GM19397 (cell line): Measurements from ENCODE around the gene SNIP1.
"Not testable (repeated sequence)": the region's sequence is repeated elsewhere in the genome, so short reads cannot be mapped to it uniquely, and the experiment has no call there.

Experiments used
- ATAC-seq: cut with Tn5 transposase; IDR thresholded peaks from one replicate; pipeline ENCODE4 v1.9.1; 2021; ENCODE audit warnings: mild to moderate bottlenecking, moderate library complexity; ENCODE audit not compliant: unreplicated experiment

SNIP1 gene

DNA sequence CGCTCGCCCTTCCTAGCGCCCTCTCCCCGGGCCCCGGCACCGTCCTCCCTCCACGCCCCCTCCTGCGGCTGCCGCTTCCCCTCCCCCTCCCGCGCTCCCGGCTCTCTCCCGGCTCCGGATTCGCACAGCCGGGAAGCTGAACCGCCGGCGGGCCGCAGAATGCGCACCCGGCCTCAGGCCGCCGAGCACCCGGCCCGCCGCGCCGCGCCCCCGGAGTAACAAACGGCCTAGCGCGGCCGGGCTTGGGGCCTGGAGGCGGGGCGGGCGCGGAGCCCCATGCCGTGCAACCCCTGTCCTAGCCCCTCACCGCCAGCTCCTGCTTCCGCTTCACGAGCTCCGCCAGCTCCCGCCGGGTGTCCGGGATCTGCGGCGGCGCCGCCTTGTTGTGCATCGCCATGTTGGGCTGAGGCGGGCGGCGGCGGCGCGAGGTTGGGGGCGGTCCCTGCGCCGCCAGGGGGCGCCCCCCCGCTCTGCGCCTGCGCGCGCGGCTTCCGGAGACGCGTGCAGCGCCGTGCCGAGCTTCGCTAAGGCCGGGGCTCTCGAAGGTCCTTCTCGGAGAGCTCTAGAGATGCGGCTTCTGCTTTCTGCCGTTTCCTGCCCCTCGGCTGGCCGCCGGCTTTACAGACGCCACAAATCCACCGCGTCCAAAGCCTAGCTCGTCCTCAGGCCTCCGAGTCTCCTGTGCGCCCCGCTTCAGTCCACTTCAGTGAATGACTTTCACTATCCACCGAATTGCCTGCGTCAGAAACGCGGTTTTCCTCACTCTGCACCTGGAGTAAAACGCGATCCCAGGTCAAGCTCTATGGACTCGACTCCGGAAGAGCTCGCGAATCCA lies 39.5 kb downstream of the SNIP1 start, which contains the start of gene MEAF6:
Gene MEAF6, minus strand, starts transcription at position 417 of the 835 bp plus-strand sequence. Its CDS starts 20 bp downstream, at position 397.
- ATAC-seq: peak; percentile 88

DNA sequence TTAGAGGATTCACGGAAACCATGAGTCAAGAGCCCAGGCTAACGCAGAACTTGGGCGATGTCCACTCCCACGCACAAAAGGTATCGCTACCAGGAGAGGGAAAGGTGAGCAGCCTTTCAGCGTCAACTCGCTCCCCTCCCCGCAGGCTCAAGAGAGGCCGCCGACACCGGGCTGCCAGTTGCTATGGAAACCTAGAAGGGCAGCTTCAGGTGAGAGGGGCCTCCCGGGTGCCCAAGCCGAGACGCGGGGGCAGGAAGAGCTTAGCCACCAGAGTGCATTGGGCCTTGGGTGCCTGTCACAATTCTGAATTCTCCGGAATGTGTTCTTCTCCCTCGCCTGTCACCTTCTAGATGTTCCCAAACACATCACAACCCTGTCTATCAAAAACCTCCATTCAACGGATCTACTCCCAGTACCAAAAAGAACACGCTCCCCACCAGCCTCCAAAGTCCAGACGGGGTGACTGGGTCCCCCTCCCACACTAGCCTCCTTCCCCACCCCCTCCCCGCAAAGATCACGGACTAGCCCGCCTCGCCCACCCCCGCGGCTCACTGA lies 40.2 kb downstream of the SNIP1 start:
- peak; percentile 22 for ATAC-seq

DNA sequence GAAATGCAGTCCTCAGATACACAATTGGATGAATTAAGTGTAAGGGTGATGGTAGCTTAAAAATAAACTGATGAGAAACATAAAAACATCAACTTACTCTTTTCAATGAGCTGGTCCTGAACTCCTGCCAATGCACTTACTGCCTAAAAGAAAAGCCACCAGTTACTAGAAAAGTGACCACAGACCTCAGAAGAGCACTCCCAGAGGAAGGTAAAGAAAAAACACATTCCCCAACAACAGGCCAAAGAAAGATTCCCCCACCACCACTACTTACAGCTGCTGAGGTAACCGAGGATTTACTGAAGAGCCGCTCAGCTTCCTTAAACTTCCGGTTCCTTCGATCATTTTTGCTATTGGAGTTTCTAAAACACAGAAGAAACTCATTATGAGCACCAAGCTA lies 44.9 kb downstream of the SNIP1 start:
- ATAC-seq: no peak

DNA sequence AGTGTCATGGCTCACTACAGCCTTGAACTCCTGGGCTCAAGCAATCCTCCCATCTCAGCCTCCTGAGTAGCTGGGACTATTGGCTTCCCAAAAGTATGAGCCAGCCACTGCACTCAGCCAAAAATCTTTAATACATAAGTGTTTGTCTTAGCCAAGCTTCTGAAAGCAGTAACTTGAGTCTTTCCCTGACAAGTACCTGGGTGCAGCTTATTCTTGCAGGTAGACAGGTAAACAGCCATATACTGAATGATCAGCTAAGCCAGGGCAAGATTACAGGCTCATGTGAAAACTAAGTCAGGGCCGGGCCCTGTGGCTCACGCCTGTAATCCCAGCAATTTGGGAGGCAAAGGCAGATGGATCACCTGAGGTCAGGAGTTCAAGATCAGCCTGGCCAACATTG lies 47.4 kb downstream of the SNIP1 start:
- no peak for ATAC-seq

DNA sequence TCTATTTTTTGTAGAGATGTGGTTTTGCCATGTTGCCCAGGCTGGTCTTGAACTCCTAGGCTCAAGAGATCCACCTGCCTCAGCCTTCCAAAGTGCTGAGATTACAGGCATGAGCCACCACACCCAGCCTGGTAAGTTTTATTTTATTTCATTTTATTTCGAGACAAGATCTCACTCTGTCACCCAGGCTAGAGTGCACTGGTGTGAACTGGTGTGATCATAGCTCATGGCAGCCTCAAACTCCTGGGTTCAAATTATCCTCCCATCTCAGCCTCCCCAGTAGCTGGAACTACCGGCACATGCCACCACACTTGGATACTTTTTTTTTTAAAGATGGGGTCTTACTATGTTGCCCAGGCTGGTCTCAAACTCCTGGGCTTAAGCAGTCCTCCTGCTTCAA lies 51.3 kb downstream of the SNIP1 start:
- not testable (repeated sequence) for ATAC-seq

DNA sequence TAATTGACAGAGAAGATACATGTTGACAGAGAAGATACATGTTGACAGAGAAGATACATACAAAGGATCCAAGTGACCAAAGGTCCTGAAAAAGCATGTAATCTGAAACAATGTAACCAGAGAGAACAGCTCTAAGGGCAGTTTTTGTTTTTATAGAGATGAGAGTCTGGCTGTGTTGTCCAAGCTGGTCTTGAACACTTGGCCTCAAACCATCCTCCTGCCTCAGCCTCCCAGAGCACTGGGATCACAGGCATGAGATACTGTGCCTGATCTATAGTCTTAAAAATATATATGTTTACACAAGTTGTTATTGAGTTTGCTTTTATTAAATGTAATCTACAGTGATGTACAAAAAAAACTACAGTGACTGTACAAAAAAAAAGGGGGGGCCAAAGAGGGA lies 52.0 kb downstream of the SNIP1 start:
- ATAC-seq: no peak

DNA sequence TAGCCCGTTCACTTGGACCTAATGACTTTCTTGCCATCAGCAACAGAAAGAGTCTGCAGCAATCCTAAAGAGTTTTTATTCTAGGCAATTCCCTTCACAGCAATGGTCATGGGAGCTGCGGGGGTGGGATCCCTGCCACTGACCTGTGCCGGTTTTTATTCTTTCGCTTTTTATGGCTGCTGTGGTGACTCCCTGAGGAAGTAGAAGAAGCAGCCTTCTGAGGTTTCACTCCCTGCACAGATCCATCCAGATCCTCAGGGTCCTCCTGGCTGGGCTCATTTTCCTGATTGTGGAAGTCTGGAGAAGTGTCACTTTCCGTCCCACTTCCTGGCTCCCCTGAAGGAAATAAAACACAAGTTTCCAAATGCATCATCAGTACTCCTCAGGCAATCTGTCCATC lies 52.4 kb downstream of the SNIP1 start:
- ATAC-seq: no peak

DNA sequence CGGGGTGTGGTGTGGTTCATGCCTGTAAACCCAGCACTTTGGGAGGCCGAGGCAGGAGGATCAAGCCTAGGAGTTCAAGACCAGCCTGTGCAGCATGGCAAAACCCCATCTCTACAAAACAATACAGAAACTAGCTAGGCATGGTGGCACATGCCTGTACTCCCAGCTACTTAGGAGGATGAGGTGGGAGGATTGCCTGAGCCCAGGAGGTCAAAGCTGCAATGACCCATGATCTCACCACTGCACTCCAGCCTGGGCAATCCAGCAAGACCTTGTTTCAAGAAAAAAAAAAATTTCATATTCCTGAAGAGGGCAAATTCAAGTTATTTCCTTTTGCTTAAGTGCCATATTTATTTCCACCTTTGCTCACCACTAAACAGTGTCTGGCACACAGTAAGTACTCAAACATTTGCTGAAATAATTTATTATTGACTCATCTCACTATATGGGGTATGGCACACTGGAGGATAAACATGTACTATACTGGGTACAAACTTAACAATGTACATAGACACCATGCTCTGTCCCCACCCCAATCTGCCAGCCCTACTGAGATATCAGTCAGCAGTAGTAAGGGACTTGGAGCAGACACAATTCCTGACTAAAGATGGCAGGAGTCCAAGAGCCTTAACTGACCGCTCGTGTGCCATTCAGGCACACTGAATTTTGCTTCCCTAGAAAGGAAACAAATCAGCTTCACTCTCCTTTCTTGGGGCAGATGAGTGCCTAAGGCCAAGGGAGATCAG lies 55.0 kb downstream of the SNIP1 start:
- no peak for ATAC-seq

DNA sequence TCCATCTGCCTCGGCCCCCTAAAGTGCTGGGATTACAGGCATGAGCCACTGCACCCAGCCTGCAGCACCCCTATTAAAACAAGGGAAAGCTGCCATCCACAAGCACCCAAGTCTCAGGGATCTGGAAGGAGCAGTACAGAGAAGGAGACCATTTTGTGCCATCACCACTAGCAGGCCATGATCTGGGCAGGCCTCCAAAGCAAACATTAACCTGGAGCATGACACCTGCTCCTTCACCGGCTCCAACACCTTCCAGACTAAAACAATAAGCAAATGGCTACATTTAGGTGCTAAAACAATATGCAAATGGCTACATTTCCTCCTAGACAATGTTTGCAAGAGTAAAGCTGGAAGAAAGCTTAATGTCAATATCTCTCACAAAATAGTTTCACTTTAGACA lies 56.3 kb downstream of the SNIP1 start:
- ATAC-seq: no peak

DNA sequence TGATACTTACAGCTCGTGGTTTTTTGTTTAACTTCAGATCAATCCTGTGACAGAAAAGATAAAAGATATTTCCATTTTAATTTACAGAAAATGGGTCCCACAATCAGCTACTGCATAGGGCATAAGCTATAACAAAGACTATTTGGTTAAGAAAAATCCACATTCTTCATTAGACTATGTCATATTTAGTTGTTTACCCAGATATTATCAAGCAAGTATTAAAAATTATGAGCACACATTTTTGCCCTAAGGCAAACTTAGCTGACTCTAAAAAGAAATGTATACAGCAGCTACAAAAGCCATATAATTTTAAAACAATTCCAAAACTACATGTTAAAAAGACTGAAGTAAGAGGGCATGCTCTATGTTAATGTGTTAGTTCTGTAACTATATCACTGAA lies 58.2 kb downstream of the SNIP1 start:
- no peak for ATAC-seq

DNA sequence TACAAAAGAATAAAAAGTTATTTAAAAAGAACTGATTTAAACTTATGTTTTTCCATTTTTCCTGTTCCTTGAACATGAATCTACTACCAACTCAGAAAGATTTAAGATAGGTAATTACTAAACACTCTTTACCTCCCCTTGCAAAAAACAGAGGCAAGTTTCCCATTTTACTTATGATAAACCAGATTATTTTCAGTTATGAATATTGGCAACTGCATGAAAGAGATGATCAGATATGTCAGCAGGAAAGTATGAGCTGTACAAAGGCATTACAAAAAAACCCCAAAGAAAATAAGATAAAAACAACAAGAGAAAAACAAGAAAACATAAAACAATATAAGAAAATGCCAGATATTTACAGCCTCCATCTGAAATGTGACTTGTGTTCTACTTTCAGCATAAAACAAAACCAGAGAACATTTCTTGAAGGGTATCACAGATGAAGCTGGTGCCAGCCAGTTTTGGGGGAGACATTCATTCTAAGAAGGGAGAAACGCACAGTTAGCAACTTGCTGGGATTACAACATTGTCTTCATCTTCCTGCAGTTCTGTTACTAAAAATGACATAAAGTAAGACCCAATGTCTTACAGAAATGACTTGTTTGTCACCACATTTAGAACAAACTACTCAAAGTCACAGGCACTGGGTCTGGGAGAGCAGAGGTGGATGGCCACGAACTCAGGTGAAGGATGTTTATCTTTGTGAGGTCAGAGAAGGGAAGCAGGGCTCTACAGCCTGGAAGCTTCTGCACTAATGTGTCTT lies 60.6 kb downstream of the SNIP1 start:
- ATAC-seq: no peak

DNA sequence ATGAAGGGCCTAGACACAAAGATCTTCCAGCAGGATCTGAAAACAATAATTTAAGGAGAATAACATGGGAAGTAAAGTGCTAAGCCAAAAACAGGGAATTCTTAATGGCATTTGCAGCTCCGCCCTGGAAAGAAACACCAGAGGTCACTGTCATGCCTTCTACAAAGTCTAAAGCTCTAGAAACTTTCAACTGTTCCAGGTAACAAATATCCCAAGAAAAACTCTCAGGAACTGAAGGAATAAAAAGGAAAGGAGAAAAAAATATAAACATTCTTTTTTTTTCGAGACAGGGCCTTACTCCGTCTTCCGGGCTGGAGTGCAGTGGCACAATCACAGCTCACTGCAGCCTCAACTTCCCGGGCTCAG lies 66.5 kb downstream of the SNIP1 start:
- no peak for ATAC-seq

DNA sequence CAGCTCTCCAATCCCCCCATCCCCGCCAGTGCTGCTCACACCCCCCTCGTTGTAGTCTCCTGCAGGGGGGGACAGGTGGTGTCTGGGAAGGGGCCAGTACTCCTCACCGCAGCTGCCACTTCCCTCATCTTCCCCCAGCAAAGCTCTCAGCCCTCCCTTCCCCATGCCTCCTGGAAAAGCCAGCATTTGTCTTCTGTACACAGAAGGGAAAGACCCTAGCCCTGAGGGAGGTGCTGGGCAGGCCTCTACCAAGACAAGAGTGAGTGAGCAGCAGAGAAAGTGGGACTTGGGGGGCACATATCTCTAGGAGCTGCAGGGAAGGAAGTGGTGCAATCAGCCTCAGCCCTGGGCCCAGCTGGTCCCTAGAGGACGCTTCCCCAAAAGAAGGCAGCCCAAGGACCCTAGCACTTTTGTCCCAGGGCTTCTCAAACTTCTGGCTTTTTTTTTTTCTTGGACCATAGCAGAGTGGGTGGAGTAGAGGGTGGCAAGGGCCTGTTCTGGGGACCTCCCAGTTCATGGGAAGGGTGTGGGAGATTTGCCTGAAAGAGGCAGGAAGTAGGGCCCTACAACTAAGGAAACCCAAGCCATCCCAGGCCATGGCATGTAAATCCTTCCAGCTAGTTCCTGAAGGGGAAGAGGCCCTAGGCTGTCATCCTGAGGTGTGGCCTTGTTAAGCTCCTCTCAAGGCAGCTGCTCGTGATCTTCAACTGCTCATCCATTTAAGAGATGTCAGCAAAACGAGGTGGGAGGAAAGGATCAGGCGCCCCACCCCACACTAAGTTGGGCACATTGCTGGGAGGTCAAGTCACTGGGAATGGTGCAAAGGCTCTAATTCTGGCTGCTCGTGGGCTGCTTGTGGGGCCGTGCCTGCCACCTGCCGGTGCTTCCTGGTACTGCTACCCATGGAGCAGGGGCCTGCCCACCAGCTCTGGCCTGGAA lies 67.1 kb downstream of the SNIP1 start:
- ATAC-seq: no peak

DNA sequence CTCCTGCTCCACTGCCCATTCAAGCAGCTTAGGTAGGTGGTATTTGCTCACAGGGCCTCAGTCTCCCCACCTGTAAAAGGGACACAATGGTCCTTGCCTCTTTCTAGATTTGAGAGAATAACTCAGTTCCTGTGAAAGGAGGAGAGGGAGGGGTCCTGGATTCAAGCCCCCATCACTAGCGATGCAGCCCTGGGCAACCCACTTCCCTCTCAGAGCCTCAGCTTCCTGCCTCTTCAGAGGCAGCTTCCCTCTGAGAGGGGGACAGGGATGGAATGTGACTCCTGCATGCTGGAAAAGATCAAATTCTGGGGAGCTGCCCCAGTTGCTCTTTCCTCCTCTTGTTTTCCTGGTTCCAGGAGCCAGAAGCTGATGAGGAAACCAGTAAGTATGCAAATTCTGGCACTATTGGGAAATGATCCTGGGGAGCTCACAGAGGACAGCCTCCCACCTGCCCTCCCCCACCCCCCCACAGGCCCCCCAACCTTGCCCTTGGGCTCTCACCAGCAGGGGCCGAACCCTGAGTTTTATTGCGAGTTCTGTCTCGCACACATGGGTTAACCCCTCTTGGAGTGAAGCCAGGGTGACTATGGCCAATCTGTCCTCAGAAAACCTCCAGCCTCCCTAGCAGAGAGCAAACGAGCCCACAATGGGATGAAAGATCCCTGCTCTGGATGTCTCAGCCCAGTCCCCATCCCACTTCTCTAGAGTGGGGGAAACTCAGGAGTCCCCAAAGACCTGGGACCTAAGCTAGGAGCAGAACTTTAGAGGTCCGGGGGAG lies 68.0 kb downstream of the SNIP1 start:
- ATAC-seq: no peak
